Kidney (tissue), 14 donors: ENCODE results near the gene PEX19. TPM values are rescaled to one million over a fixed set of nuclear protein-coding genes. Genes with fewer than 3 reads are reported as not detected.

Source experiments
- DNase-seq, 5 donors: peaks; one replicate each; pipeline ENCODE4 v3.0.0-alpha.2; 2013 to 2020
- FAIRE-seq: peaks from 2 replicates; lab custom pipeline; 2012; peaks lifted over from hg19 to GRCh38; lab: Jason Lieb, UNC
- H3K27ac ChIP-seq, 2 donors: one replicate each; pipeline ENCODE4 v1.7.0; 2013; ENCODE audit warnings: low read depth in 2 of 2, low read length in 2 of 2, inconsistent platforms in 1 of 2
- H3K27me3 ChIP-seq: one replicate; pipeline ENCODE4 v1.7.1; 2013; ENCODE audit warnings: low read length, inconsistent platforms; ENCODE audit not compliant: control insufficient read depth, insufficient read depth
- H3K36me3 ChIP-seq, 3 donors: one replicate each; pipeline versions ENCODE4 v1.7.0 to v1.7.1; 2013; ENCODE audit warnings: low read length in 3 of 3, control low read depth in 1 of 3, inconsistent platforms in 1 of 3; ENCODE audit not compliant: insufficient read depth in 3 of 3, control insufficient read depth in 2 of 3
- H3K4me1 ChIP-seq, 3 donors: one replicate each; pipeline versions ENCODE4 v1.7.0 to v1.7.1; 2013; ENCODE audit warnings: low read length in 3 of 3, inconsistent platforms in 1 of 3, low read depth in 1 of 3; ENCODE audit not compliant: control insufficient read depth in 2 of 3, insufficient read depth in 2 of 3
- H3K4me3 ChIP-seq, 3 donors: one replicate each; pipeline versions ENCODE4 v1.7.0 to v1.8.1; 2013; ENCODE audit warnings: low read length in 3 of 3, control low read depth in 1 of 3, inconsistent platforms in 1 of 3
- H3K9ac ChIP-seq, 3 donors: one replicate each; pipeline versions ENCODE4 v1.7.0 to v1.7.1; 2013; ENCODE audit warnings: low read length in 3 of 3, control low read depth in 1 of 3, inconsistent platforms in 1 of 3
- H3K9me3 ChIP-seq, 3 donors: one replicate each; pipeline versions ENCODE4 v1.7.0 to v1.7.1; 2013; ENCODE audit warnings: low read length in 3 of 3, control low read depth in 1 of 3, inconsistent platforms in 1 of 3; ENCODE audit not compliant: control insufficient read depth in 2 of 3, insufficient read depth in 1 of 3
- CTCF ChIP-seq: IDR thresholded peaks from 3 replicates; pipeline ENCODE4 v1.5.1; 2012; ENCODE audit warnings: mild to moderate bottlenecking, moderate library complexity, borderline replicate concordance; ENCODE audit not compliant: insufficient read depth; ENCODE audit errors: extremely low read depth
- intact Hi-C: fragments of 100-400 bp; cut with DNase I; formaldehyde crosslinking; loops from one replicate; pipeline ENCODE4 v1.11.1; 2022
- polyA plus RNA-seq: library from polyadenylated mRNA; stranded (reverse); fragments of 350-450 nt; fragmentation: Illumina TruSeq; extraction: RNeasy Lipid Tissue Mini Kit (QIAGEN cat#74804); gene quantifications from one replicate; pipeline ENCODE4 v1.2.3, GENCODE V29; 2014; ENCODE audit warnings: low read depth, low replicate concordance; ENCODE audit not compliant: insufficient read depth
- total RNA-seq: library from RNA; stranded (reverse); fragmentation: NEBNext Ultra II Directional; extraction: Animal tissue kit (Norgen Biotek cat#: 25700); gene quantifications from one replicate; pipeline ENCODE4 v1.2.1, GENCODE V29; 2021
- donor health status: control.
- donor health status: control.
- donor health status: control.
- donor health status: control.
- donor health status: control.
- donor health status: DM: yes; HTN: yes; CAD: no.
- donor health status: Normal renal cell carcinoma (clear cell type).

PEX19 gene
- total and polyA plus RNA-seq, 2 donors from 2014 or later, result 49.8 to 67.9 TPM

GRCh38 chr1:160261556-160261892 is 23.4 kb downstream of the PEX19 start:
- FAIRE-seq, result no peak
- H3K27ac ChIP-seq, result peak overlapping the region; percentile 98 to 99
- H3K4me1 ChIP-seq, result peaks cover 4 to 13% (median 11%) of the 10 kb centered on the region in 3 donors
- no peaks in the 10 kb centered on the region for H3K9me3 ChIP-seq
- H3K4me3 ChIP-seq, result peak overlapping the region; percentile 94 to 98 (median 94)
- H3K36me3 ChIP-seq, result no peaks in the 10 kb centered on the region
- peak overlapping the region; percentile 80 to 100 (median 98) for H3K9ac ChIP-seq
- peak in 4 of 5 donors; percentile 60 to 89 (median 74) for DNase-seq
- H3K27me3 ChIP-seq, result no peaks in the 10 kb centered on the region
- no peak for TF ChIP-seq CTCF
- intact Hi-C loops, result no loop called here

DNA sequence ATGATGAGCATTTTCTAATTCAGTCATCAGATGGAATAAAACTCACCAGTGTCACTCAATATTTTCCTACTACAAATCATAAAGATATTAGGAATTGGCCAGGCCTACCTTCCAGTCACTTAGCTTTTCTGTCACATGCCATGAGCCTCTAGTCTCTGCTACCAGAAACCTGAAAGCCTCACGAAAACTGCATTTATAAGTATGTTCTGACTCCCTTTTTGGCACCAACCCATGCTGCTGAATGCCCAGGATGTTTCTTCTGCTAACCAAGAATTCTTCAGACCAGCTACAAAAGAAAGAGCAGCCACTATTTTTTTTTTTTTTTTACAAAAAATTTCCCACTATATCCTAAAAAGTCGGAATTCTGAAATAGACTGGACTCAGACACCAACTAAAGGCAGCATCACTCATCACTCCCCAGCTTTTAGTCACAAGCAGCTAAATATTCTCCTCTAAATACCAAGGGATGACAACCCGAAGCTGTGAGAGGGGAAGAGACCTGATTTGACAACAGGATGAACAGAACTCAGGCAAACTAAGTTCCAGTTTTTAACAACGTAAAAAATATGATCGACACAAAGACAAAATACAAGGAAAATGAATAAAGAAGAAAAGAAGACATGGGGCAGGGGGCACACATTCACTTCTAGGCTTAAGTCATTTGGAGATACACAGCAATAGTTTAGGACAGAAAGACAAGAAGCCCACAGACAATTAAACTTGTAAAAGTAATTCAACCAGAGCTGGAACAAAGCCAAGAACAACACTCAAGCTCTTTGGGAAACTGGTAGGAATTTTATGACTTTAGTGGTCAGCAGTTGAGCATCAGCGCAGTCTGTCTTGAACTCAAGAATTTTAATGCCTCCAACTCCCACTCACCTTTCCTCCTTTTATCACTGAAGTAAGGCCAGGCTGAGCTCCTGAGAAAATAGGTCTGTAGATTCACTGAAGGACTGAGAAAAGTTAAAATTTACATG is 24.2 kb downstream of the PEX19 start:
- H3K4me3 ChIP-seq, result peak overlapping the region; percentile 94 to 98 (median 94)
- H3K9ac ChIP-seq, result peak overlapping the region; percentile 37 to 98 (median 80)
- intact Hi-C loops, result no loop called here
- no peaks in the 10 kb centered on the region for H3K36me3 ChIP-seq
- H3K27ac ChIP-seq, result peak overlapping the region; percentile 98 to 99
- FAIRE-seq, result no peak
- peak in 4 of 5 donors; percentile 70 to 98 (median 88) for DNase-seq
- H3K4me1 ChIP-seq, result peaks cover 7 to 19% (median 15%) of the 10 kb centered on the region in 3 donors
- no peaks in the 10 kb centered on the region for H3K9me3 ChIP-seq
- no peaks in the 10 kb centered on the region for H3K27me3 ChIP-seq
- TF ChIP-seq CTCF, result no peak

DNA sequence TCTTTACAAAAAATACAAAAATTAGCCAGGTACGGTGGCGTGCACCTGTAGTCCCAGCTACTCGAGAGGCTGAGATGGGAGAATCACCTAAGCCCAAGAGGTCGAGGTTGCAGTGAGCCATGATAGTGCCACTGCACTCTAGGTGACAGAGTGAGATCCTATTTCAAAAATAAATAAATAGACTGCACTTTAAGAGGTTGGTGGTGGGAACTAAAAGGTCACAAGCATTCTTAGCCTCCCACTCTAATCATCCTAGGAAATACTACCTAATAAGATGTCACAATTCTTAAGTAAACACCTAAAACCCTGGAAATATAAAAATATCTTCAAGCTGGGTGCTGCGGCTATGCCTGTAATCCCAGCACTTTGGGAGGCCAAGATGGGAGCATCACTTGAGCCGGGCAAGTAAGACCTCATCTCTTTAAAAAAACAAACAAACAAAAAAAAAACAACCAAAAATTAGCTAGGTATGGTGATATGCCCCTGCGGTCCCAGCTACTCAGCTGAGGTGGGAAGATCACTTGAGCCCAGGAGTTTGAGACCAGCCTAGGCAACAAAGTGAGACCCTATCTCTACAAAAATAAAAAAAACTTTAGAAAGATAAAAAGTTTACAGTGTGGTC is 26.6 kb downstream of the PEX19 start:
- intact Hi-C loops, result no loop called here
- no peak for FAIRE-seq
- no peaks in the 10 kb centered on the region for H3K9me3 ChIP-seq
- H3K4me1 ChIP-seq, result peaks cover 7 to 19% (median 15%) of the 10 kb centered on the region in 3 donors
- no peak for TF ChIP-seq CTCF
- H3K27me3 ChIP-seq, result no peaks in the 10 kb centered on the region
- no peaks in the 10 kb centered on the region for H3K36me3 ChIP-seq
- H3K27ac ChIP-seq, result no peak overlapping the region
- no peak overlapping the region for H3K4me3 ChIP-seq
- H3K9ac ChIP-seq, result no peak overlapping the region
- no peak for DNase-seq
